ENCODE results near the gene DEFB131A.
A peak's percentile ranks its signal among the peaks of the same experiment; 100 is the strongest.
"Not testable (repeated sequence)": the region's sequence is repeated elsewhere in the genome, so short reads cannot be mapped to it uniquely, and the experiment has no call there.

The DEFB131A gene, protein sequence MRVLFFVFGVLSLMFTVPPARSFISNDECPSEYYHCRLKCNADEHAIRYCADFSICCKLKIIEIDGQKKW

GRCh38 chr4:9444114-9444513, at the start of gene DEFB131A:
Gene DEFB131A, plus strand, starts transcription at chr4:9444414. Its CDS starts 120 bp downstream, at chr4:9444534.
- FAIRE-seq = not testable (repeated sequence)

- not testable (repeated sequence) for FAIRE-seq
These were observed 38.4 kb upstream of the DEFB131A start for GRCh38 chr4:9405774-9406173.

- not testable (repeated sequence) for FAIRE-seq
These were observed 37.7 kb upstream of the DEFB131A start for GRCh38 chr4:9406491-9406890.

DNA sequence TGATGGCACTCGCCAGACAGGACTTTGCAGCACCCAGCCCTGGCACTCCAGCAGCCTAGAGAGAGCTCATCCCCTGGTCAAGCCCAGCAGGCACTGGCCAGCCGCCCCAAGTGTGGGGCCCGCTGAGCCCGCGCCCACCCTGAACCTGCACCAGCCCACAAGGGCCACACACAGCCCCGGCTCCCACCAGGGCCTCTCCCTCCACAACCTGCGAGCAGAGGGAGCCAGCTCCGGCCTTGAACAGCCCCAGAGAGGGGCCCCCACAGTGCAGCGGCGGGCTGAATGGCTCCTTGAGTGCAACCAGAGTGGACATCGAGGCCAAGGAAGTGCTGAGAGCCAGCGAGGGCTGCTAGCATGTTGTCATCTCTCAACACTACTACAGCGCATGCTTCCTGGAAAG, 34.4 kb upstream of the DEFB131A start:
- no peak for FAIRE-seq

- FAIRE-seq = not testable (repeated sequence)
These were observed 22.2 kb upstream of the DEFB131A start for GRCh38 chr4:9421884-9422455.

DNA sequence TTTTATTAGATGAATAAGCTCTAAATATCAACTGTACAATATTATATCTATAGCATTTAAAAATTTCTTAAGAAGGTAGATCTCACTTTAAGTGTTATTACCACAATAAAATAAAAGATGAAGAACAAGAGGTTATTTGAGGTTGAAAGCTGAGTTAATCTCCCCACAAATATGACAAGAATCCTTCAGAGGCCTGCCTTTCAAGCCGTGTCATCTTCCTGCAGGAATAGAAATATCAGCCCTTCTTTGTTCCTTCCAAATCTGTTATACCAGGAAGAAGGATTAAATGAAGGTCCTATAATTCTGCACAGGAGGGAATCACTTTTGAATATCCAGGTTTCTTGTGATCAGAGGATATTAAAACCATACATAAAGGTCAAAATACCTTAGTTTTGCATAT, 18.3 kb upstream of the DEFB131A start:
- not testable (repeated sequence) for FAIRE-seq

GRCh38 chr4:9430061-9430460, 14.2 kb upstream of the DEFB131A start:
- FAIRE-seq = not testable (repeated sequence)

DNA sequence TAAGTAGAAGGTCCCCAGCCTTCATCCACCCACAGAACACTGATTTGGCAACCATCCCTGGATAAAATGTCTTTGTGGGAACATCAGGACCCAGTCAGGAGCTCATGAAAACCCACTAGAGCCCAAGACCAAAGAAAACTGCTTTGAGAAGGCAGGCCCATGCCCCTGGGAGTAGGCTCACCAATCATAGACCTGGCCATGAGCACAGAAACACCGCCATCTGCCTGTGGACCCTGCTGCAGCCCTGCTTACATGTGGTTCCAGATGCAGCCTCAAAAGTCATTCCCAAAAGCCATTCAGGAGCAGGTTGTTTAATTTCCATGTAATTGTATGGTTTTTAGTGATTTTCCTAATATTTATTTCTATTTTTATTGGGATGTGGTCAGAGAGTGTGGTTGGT, 10.9 kb upstream of the DEFB131A start:
- not testable (repeated sequence) for FAIRE-seq

- not testable (repeated sequence) for FAIRE-seq
These were observed 7.5 kb upstream of the DEFB131A start for GRCh38 chr4:9436728-9437127.

GRCh38 chr4:9442355-9442754, 1.9 kb upstream of the DEFB131A start:
- peak; percentile 43 for FAIRE-seq

DNA sequence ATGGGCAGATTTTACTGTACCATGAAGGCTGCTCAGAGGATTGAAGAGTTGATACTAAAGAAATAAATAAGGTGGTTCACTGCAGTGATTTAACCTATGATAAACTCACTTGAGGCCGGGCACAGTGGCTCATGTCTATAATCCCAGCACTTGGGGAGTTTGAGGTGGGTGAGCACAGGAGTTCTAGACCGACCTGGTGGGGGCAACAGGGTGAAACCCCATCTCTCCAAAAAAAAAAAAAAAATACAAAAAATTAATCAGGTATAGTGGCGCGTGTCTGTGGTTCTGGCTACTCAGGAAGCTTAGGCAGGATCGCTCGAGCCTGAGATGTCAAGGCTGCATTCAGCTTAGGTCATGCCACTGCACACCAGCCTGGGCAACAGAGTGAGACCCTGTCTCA, 467 bp downstream of the DEFB131A start:
- FAIRE-seq = not testable (repeated sequence)

DNA sequence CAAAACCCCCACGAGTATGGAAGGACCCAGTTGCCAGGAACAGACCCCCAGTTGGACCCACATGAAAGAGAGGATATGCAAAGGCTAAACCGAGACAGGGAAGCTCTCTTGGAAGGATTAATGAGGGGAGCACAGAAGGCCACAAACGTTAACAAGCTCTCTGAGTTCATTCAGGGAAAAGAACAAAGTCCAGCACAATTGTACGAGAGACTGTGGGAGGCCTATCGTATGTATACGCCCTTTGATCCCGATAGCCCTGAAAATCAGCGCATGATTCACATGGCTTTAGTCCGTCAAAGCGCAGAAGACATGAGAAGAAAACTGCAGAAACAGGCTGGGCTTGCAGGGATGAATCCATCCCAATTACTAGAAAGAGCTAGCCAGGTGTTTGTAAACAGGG, 8.0 kb downstream of the DEFB131A start:
- FAIRE-seq = not testable (repeated sequence)

GRCh38 chr4:9454284-9454683, 10.1 kb downstream of the DEFB131A start:
- not testable (repeated sequence) for FAIRE-seq

- not testable (repeated sequence) for FAIRE-seq
These were observed 10.8 kb downstream of the DEFB131A start for GRCh38 chr4:9455046-9455445.

GRCh38 chr4:9479466-9479865, 35.3 kb downstream of the DEFB131A start:
- FAIRE-seq = not testable (repeated sequence)

DNA sequence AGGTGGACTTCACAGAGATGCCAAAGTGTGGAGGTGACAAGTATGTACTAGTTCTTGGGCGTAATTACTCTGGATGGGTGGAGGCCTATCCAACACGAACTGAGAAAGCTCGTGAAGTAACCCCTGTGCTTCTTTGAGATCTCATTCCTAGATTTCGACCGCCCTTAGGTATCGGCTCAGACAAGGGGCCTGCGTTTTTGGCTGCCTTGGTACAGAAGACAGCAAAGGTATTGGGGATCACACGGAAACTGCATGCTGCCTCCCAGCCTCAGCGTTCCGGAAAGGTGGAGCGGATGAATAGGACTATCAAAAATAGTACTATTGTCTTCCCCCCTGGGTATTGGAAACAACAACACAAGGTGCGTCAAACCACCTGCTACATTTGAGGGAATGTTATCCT, 35.9 kb downstream of the DEFB131A start:
- FAIRE-seq = not testable (repeated sequence)

- not testable (repeated sequence) for FAIRE-seq
These were observed 38.7 kb downstream of the DEFB131A start for GRCh38 chr4:9482871-9483270.

- FAIRE-seq = not testable (repeated sequence)
These were observed 39.5 kb downstream of the DEFB131A start for GRCh38 chr4:9483682-9484081.

DNA sequence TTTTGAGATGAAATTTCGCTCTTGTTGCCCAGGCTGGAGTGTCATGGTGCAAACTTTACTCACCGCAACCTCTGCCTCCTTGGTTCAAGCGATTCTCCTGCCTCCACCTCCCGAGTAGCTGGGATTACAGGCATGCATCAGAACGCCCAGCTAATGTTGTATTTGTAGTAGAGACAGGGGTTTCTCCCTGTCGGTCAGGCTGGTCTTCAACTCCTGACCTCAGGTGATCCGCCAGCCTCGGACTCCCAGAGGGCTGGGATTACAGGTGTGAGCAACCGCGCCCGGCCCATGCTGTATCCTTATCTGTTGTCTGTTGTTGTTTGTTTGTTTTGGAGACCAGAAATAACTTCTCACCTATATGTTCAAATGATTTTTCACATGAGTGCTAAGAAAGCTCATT, 42.7 kb downstream of the DEFB131A start:
- not testable (repeated sequence) for FAIRE-seq

DNA sequence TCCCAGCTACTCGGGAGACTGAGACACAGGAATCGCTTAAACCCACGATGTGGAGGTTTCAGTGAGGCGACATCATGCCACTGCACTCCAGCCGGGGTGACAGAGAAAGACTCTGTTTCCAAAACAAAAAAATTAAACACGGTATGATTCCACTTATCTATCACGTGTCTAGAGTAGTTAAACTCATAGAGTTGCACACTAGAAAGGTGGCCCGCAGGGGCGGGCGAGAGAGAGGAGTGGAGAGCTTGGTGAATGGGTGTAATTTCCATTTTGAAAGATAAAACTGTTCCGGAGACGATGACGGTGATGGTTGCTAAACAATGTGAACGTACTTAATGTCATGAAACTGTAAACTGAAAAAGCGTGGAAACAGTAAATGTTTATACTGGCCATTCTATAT, 44.6 kb downstream of the DEFB131A start:
- FAIRE-seq = not testable (repeated sequence)

GRCh38 chr4:9490496-9490895, 46.3 kb downstream of the DEFB131A start:
- not testable (repeated sequence) for FAIRE-seq

GRCh38 chr4:9490986-9491385, 46.8 kb downstream of the DEFB131A start:
- not testable (repeated sequence) for FAIRE-seq

DNA sequence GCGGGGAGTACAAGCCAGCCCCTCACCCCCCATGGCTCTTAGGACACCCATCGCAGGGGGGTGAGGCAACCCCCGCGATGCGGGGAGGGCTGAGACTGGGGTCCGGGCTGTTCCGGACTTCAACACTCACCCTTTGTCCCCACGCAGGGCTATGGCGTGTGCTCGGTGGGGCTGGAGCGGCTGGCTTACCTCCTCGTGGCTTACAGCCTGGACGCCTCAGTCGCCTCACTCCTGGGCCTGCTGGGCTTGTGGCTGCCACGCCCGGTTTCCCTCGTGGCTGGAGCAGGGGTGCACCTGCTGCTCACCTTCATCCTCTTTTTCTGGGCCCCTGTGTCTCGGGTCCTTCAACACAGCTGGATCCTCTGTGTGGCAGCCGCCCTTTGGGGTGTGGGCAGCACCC, 49.4 kb downstream of the DEFB131A start:
- not testable (repeated sequence) for FAIRE-seq

- not testable (repeated sequence) for FAIRE-seq
These were observed 50.2 kb downstream of the DEFB131A start for GRCh38 chr4:9494256-9495035.

All from colon (tissue), 2 donors.